GM12873 (cell line): ENCODE results near the gene NPTXR.

Source experiments
- TF ChIP-seq, protein P1 (sequence below): IDR thresholded peaks from 2 replicates; pipeline ENCODE4 v1.5.1; 2012; ENCODE audit warnings: low read depth, mild to moderate bottlenecking, moderate library complexity, low read length, control low read depth; ENCODE audit not compliant: insufficient read depth; ENCODE audit errors: missing control alignments

NPTXR gene

DNA sequence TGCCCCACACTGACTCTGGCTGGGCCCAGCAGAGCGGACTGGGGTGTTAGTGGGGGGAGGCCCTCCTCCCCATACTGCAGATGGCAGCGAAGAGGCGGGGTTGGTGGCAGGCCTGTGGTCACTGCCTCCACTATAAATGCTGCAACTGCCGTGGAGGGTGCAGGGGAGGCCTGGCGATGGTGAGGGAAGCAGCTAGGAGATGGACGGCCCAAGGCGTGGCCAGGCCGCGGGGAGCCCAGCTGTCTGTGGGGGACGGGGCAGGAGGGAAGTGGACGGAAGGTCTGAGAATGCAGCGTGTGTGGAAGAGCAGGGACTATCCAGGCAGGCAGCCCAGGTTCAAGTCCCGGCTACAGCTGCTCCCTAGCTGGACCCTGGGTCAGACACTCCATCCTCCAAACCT lies 68.2 kb downstream of the NPTXR start:
- TF ChIP-seq, protein P1, sequence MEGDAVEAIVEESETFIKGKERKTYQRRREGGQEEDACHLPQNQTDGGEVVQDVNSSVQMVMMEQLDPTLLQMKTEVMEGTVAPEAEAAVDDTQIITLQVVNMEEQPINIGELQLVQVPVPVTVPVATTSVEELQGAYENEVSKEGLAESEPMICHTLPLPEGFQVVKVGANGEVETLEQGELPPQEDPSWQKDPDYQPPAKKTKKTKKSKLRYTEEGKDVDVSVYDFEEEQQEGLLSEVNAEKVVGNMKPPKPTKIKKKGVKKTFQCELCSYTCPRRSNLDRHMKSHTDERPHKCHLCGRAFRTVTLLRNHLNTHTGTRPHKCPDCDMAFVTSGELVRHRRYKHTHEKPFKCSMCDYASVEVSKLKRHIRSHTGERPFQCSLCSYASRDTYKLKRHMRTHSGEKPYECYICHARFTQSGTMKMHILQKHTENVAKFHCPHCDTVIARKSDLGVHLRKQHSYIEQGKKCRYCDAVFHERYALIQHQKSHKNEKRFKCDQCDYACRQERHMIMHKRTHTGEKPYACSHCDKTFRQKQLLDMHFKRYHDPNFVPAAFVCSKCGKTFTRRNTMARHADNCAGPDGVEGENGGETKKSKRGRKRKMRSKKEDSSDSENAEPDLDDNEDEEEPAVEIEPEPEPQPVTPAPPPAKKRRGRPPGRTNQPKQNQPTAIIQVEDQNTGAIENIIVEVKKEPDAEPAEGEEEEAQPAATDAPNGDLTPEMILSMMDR: no peak

DNA sequence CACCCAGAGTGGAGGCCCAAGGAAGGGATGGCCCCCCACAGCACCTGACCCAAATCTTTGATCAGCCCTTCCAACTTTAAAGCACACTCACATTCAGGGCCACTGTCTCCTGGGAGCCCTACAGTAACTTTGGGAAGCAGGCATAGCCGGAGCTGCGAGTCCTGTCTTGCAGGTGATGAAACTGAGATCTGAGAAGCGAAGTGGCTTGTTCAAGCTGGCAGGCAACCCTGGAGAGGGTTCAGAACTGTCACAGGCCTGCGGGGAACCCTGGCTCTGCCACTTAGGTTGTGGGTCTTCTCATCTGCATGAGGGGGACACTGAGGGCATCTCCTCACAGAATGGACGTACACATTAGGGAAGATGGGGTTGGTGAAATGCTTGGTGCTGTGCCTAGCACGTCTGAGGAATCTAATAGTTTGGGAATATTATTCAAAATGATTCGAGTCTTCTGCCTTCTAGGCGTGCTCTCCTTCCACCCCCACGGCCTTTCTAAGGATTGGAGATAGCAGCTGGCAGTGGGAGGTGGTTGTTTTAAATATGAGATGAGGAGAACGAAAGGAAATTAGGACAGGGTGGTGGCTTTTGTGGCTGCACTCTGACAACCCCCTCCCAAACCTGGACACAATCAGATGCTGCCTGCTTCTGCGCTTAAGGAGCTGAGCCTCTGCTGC lies 69.2 kb downstream of the NPTXR start:
- TF ChIP-seq, protein P1: no peak

DNA sequence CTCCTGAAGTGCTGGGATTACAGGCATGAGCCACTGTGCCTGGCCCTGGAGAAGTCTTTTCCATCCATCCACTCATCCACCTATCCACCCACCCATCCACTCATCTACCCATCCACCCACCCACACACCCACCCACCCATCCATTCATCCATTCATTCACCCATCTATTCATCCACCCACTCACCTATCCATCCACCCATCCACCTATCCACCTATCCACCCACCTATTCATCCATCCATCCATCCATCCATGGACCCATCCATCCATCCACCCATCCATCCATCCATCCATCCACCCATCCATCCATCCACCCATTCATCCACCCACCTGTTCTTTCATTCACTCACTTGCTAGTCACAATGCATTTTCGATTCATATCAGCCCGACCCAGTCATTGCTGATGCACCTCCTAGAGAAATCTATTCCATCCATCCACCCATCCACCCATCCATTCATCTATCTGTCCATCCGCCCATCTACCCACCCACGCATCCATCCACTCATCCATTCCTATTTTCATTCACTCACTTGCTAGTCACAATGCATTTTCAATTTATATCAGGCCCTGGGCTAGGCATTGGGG lies 70.4 kb downstream of the NPTXR start:
- TF ChIP-seq, protein P1: no peak

- TF ChIP-seq, protein P1: no peak
Measured at GRCh38 chr22:38772623-38772873, 71.3 kb downstream of the NPTXR start.

- TF ChIP-seq, protein P1: no peak
Measured at GRCh38 chr22:38770257-38770949, 73.4 kb downstream of the NPTXR start.
